CD1c-positive myeloid dendritic cell (primary cell): Measurements from ENCODE around the gene WASHC1.
A peak's percentile ranks its signal among the peaks of the same experiment; 100 is the strongest.
"Not testable (repeated sequence)": the region's sequence is repeated elsewhere in the genome, so short reads cannot be mapped to it uniquely, and the experiment has no call there.

ENCODE experiments used
- DNase-seq: peaks from one replicate; pipeline ENCODE4 v3.0.0-alpha.2; 2016; ENCODE audit errors: extremely low spot score

The WASHC1 gene

GRCh38 chr9:14129-14809, 15.0 kb downstream of the WASHC1 start:
- not testable (repeated sequence) for DNase-seq

- DNase-seq = not testable (repeated sequence)
These were observed 18.1 kb downstream of the WASHC1 start for GRCh38 chr9:11206-11605.

- peak; percentile 3 for DNase-seq
These were observed 18.6 kb downstream of the WASHC1 start for GRCh38 chr9:10653-11053.

- peak; percentile 1 for DNase-seq
These were observed 19.0 kb downstream of the WASHC1 start for GRCh38 chr9:10207-10606.
